Measurements from ENCODE around the gene ATP5MG. TPM values are rescaled to one million over a fixed set of nuclear protein-coding genes. Genes with fewer than 3 reads are reported as not detected.

Gene ATP5MG
- total and polyA plus RNA-seq, 10 of the 15 experiments (the other 5 are each of a cell fraction or from before 2014, with no cell fraction given), result 211 to 2,276 (median 633) TPM

DNA sequence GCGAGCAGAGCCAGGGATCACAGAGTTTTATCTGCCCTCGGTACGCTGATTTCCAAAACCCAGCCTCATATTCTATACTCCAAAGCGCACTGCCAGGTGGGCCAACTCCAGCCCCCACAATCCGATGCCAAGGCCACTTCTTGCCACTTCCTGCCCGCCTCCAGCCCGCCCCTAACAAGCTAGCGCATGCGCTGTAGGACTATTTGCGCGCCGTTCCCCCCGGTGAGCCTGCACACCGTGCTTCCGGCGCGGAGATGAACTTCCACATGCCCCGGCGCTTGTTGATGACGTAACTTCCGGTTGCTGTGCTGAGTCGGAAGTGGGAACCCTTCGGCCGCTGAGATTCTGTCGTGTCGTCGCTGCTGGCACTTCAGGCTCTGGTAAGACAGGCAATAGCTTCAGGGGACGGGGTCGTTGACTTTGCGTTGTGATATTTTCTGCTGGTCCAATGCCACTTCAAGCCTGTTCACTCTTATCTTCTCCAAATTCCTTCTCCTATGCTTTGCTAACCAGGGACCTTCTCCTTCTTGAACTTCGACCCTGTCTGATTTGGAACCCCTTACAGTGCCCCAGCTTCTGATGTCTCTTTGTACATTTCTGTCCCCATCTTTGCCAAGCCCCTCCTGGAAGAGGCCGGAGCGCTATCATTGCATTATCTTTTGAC lies 42.0 kb upstream of the ATP5MG start, which contains the start of gene UBE4A (continued):
- TF ChIP-seq MEF2A (IDR thresholded peaks at IDR 0.05; ENCODE audit: insufficient read depth, low read depth, low read length), result no peak
- no peak for TF ChIP-seq NFYA (IDR thresholded peaks at IDR 0.05; ENCODE audit: borderline replicate concordance, low read depth, low read length)
- TF ChIP-seq CREM (IDR thresholded peaks at IDR 0.05; ENCODE audit: low read depth), result peak; percentile 99
- no peak for TF ChIP-seq ZNF622 (IDR thresholded peaks at IDR 0.05)
- peak in 1 of 2 experiments; percentile 56; a peak in 1 of 4 replicates for TF ChIP-seq EP300 (IDR thresholded peaks at IDR 0.05; ENCODE audit: borderline replicate concordance in 1 of 2, control insufficient read depth in 1 of 2, low read depth in 2 of 2, low read length in 2 of 2)
- TF ChIP-seq IKZF2 (IDR thresholded peaks at IDR 0.05), result no peak
- TF ChIP-seq RAD21 (IDR thresholded peaks at IDR 0.05; ENCODE audit: insufficient read depth, low read depth, low read length), result no peak
- TF ChIP-seq ZNF384 (IDR thresholded peaks at IDR 0.05; ENCODE audit: borderline replicate concordance, low read depth, low read length), result no peak
- TF ChIP-seq CBFB (IDR thresholded peaks at IDR 0.05; ENCODE audit: low read depth), result peak; percentile 68; the same call in 1 of the 2 replicates
- peak; percentile 92 for TF ChIP-seq PML (IDR thresholded peaks at IDR 0.05; ENCODE audit: low read length)
- no peak for TF ChIP-seq FOXK2 (IDR thresholded peaks at IDR 0.05)
- TF ChIP-seq, protein P1, sequence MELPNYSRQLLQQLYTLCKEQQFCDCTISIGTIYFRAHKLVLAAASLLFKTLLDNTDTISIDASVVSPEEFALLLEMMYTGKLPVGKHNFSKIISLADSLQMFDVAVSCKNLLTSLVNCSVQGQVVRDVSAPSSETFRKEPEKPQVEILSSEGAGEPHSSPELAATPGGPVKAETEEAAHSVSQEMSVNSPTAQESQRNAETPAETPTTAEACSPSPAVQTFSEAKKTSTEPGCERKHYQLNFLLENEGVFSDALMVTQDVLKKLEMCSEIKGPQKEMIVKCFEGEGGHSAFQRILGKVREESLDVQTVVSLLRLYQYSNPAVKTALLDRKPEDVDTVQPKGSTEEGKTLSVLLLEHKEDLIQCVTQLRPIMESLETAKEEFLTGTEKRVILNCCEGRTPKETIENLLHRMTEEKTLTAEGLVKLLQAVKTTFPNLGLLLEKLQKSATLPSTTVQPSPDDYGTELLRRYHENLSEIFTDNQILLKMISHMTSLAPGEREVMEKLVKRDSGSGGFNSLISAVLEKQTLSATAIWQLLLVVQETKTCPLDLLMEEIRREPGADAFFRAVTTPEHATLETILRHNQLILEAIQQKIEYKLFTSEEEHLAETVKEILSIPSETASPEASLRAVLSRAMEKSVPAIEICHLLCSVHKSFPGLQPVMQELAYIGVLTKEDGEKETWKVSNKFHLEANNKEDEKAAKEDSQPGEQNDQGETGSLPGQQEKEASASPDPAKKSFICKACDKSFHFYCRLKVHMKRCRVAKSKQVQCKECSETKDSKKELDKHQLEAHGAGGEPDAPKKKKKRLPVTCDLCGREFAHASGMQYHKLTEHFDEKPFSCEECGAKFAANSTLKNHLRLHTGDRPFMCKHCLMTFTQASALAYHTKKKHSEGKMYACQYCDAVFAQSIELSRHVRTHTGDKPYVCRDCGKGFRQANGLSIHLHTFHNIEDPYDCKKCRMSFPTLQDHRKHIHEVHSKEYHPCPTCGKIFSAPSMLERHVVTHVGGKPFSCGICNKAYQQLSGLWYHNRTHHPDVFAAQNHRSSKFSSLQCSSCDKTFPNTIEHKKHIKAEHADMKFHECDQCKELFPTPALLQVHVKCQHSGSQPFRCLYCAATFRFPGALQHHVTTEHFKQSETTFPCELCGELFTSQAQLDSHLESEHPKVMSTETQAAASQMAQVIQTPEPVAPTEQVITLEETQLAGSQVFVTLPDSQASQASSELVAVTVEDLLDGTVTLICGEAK (IDR thresholded peaks at IDR 0.05; ENCODE audit: borderline replicate concordance), result peak; percentile 98
- TF ChIP-seq, protein P2, sequence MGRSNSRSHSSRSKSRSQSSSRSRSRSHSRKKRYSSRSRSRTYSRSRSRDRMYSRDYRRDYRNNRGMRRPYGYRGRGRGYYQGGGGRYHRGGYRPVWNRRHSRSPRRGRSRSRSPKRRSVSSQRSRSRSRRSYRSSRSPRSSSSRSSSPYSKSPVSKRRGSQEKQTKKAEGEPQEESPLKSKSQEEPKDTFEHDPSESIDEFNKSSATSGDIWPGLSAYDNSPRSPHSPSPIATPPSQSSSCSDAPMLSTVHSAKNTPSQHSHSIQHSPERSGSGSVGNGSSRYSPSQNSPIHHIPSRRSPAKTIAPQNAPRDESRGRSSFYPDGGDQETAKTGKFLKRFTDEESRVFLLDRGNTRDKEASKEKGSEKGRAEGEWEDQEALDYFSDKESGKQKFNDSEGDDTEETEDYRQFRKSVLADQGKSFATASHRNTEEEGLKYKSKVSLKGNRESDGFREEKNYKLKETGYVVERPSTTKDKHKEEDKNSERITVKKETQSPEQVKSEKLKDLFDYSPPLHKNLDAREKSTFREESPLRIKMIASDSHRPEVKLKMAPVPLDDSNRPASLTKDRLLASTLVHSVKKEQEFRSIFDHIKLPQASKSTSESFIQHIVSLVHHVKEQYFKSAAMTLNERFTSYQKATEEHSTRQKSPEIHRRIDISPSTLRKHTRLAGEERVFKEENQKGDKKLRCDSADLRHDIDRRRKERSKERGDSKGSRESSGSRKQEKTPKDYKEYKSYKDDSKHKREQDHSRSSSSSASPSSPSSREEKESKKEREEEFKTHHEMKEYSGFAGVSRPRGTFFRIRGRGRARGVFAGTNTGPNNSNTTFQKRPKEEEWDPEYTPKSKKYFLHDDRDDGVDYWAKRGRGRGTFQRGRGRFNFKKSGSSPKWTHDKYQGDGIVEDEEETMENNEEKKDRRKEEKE (IDR thresholded peaks at IDR 0.05), result no peak
- TF ChIP-seq, protein P3, sequence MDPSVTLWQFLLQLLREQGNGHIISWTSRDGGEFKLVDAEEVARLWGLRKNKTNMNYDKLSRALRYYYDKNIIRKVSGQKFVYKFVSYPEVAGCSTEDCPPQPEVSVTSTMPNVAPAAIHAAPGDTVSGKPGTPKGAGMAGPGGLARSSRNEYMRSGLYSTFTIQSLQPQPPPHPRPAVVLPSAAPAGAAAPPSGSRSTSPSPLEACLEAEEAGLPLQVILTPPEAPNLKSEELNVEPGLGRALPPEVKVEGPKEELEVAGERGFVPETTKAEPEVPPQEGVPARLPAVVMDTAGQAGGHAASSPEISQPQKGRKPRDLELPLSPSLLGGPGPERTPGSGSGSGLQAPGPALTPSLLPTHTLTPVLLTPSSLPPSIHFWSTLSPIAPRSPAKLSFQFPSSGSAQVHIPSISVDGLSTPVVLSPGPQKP (IDR thresholded peaks at IDR 0.05; ENCODE audit: low read depth, low read length), result peak; percentile 98
- TF ChIP-seq CHD2 (IDR thresholded peaks at IDR 0.05; ENCODE audit: borderline replicate concordance, low read depth, low read length), result 0 out of 2 replicates have a peak, but pooled peaks have one; percentile 74
- peak; percentile 5 to 78; a peak in 3 of 4 replicates for TF ChIP-seq SRF (IDR thresholded peaks at IDR 0.05; ENCODE audit: low read depth in 2 of 2, low read length in 2 of 2)
- no peak for TF ChIP-seq BMI1 (IDR thresholded peaks at IDR 0.05; ENCODE audit: borderline replicate concordance)
- peak; percentile 63 for TF ChIP-seq SIX5 (IDR thresholded peaks at IDR 0.05; ENCODE audit: low read depth, low read length, severe bottlenecking)
- no peak for TF ChIP-seq NFXL1 (IDR thresholded peaks at IDR 0.05; ENCODE audit: borderline replicate concordance)
- 0 out of 2 replicates have a peak, but pooled peaks have one; percentile 14 for TF ChIP-seq TCF12 (IDR thresholded peaks at IDR 0.05; ENCODE audit: low read depth, low read length)
- TF ChIP-seq BCL11A (IDR thresholded peaks at IDR 0.05; ENCODE audit: low read depth, low read length), result no peak
- TF ChIP-seq RUNX3 (IDR thresholded peaks at IDR 0.05; ENCODE audit: low read length), result no peak

All from GM12878 (cell line).